GM12878 (cell line): ENCODE measurements around the gene DNAH3. TPM values are rescaled to one million over a fixed set of nuclear protein-coding genes. Genes with fewer than 3 reads are reported as not detected.

Experiments used
- ATAC-seq: fragments of 200-7000 bp; cut with Tn5 transposase; 3 replicates; pipeline ENCODE4 v1.9.1; 2020; ENCODE audit warnings: mild to moderate bottlenecking, moderate library complexity
- BruUV-seq: library from RNA; stranded (reverse); fragments of 400-500 nt; replicated peaks from 2 replicates; lab custom pipeline; 2021; lab: Mats Ljungman, UMichigan
- CTCF ChIA-PET: fragments of 300-600 bp; sonication (Branson Sonifier 250); formaldehyde crosslinking; extraction: SDS; loops from one replicate; lab custom pipeline; 2021; ENCODE audit warnings: inconsistent platforms; lab: Yijun Ruan, JAX
- POLR2A ChIA-PET: fragments of 350-600 bp; formaldehyde crosslinking; extraction: SDS; loops from one replicate; lab custom pipeline; 2021; ENCODE audit warnings: inconsistent platforms; lab: Charles Lee
- RAD21 ChIA-PET: fragments of 300-600 bp; sonication (Branson Sonifier 250); formaldehyde crosslinking; loops from one replicate; lab custom pipeline; 2023; ENCODE audit warnings: antibody characterized with exemption; ENCODE audit not compliant: unreplicated experiment; lab: Charles Lee
- SMC1A ChIA-PET: fragments of 300-600 bp; sonication (Branson Sonifier 250); formaldehyde crosslinking; loops from one replicate; lab custom pipeline; 2023; ENCODE audit not compliant: unreplicated experiment, uncharacterized antibody; lab: Charles Lee
- DNase-seq: peaks from one replicate; pipeline ENCODE4 v3.0.0-alpha.2; 2011; ENCODE audit warnings: low read depth, low spot score
- FAIRE-seq: peaks from 3 replicates; lab custom pipeline; 2011; peaks lifted over from hg19 to GRCh38; lab: Jason Lieb, UNC
- H2AFZ ChIP-seq: 2 replicates; pipeline ENCODE4 v1.6.0; 2011; ENCODE audit warnings: low read depth, low read length, control low read depth; ENCODE audit not compliant: control insufficient read depth
- H3K27ac ChIP-seq: 2 replicates; pipeline ENCODE4 v1.5.1; 2011; ENCODE audit warnings: control low read depth; ENCODE audit not compliant: control insufficient read depth, insufficient read depth
- H3K27me3 ChIP-seq, 2 experiments: replicated peaks in 1 of 2; 2 replicates each; pipeline versions ENCODE4 v1.6.0 to v1.6.1; 2011; ENCODE audit warnings: low read length in 1 of 2; ENCODE audit not compliant: control insufficient read depth in 2 of 2, insufficient read depth in 2 of 2
- H3K36me3 ChIP-seq, 2 experiments: 2 replicates each; pipeline ENCODE4 v1.5.1; 2011; ENCODE audit warnings: low read length in 1 of 2; ENCODE audit not compliant: control insufficient read depth in 2 of 2, insufficient read depth in 2 of 2
- H3K4me1 ChIP-seq: 2 replicates; pipeline ENCODE4 v1.6.1; 2011; ENCODE audit warnings: mild to moderate bottlenecking, low read length, moderate library complexity, mixed read lengths; ENCODE audit not compliant: control insufficient read depth, insufficient read depth
- H3K4me2 ChIP-seq: 2 replicates; pipeline ENCODE4 v1.6.0; 2011; ENCODE audit warnings: control low read depth; ENCODE audit not compliant: control insufficient read depth, insufficient read depth
- H3K4me3 ChIP-seq: fragments of 200-600 bp; sonication (generic); 2 replicates; pipeline ENCODE4 v1.5.1; 2016
- H3K79me2 ChIP-seq: 2 replicates; pipeline ENCODE4 v1.6.0; 2011; ENCODE audit warnings: low read length; ENCODE audit not compliant: control insufficient read depth, insufficient read depth
- H3K9ac ChIP-seq: 2 replicates; pipeline ENCODE4 v1.8.0; 2011; ENCODE audit warnings: low read length, control low read depth, mixed read lengths; ENCODE audit not compliant: control insufficient read depth, insufficient read depth
- H3K9me3 ChIP-seq: replicated peaks from 3 replicates; pipeline ENCODE4 v1.5.1; 2011; ENCODE audit warnings: mild to moderate bottlenecking, low read length; ENCODE audit not compliant: control insufficient read depth, insufficient read depth
- H4K20me1 ChIP-seq: 2 replicates; pipeline ENCODE4 v1.6.0; 2011; ENCODE audit not compliant: control insufficient read depth, insufficient read depth
- HDAC2 ChIP-seq: fragments of 200-600 bp; sonication (generic); IDR thresholded peaks from 2 replicates; pipeline ENCODE4 v1.6.1; 2017
- NFXL1 ChIP-seq: fragments of 450-650 bp; IDR thresholded peaks from 2 replicates; pipeline ENCODE4 v1.6.1; 2017; ENCODE audit warnings: antibody characterized with exemption, mild to moderate bottlenecking, borderline replicate concordance
- NFYB ChIP-seq: IDR thresholded peaks from 2 replicates; pipeline ENCODE4 v1.6.1; 2011; ENCODE audit warnings: low read depth, mild to moderate bottlenecking, low read length, improper control_type of control experiment, moderate library complexity; ENCODE audit not compliant: insufficient read depth
- NR2C1 ChIP-seq: fragments of 450-650 bp; IDR thresholded peaks from 2 replicates; pipeline ENCODE4 v1.6.1; 2017; ENCODE audit warnings: antibody characterized with exemption, mild to moderate bottlenecking, moderate library complexity
- PAX5 ChIP-seq: IDR thresholded peaks from 2 replicates; pipeline ENCODE4 v1.6.1; 2011; ENCODE audit warnings: low read depth, low read length, borderline replicate concordance
- PKNOX1 ChIP-seq: fragments of 450-650 bp; IDR thresholded peaks from 2 replicates; pipeline ENCODE4 v1.6.1; 2016; ENCODE audit warnings: mild to moderate bottlenecking
- PML ChIP-seq: IDR thresholded peaks from 2 replicates; pipeline ENCODE4 v1.6.1; 2012; ENCODE audit warnings: low read length, inconsistent platforms
- RELB ChIP-seq: fragments of 450-650 bp; IDR thresholded peaks from 2 replicates; pipeline ENCODE4 v1.6.1; 2017; ENCODE audit warnings: low read depth, mild to moderate bottlenecking, moderate library complexity
- SMAD1 ChIP-seq: fragments of 450-650 bp; IDR thresholded peaks from 2 replicates; pipeline ENCODE4 v1.6.1; 2018; ENCODE audit warnings: mild to moderate bottlenecking, low read depth; ENCODE audit not compliant: partially characterized antibody
- ZNF207 ChIP-seq: fragments of 450-650 bp; IDR thresholded peaks from 2 replicates; pipeline ENCODE4 v1.6.1; 2014; ENCODE audit warnings: antibody characterized with exemption, mild to moderate bottlenecking, borderline replicate concordance
- WGBS: methylation state at CpG from one replicate; pipeline ENCODE4 v1.1.6; 2016; ENCODE audit warnings: low lambda C conversion rate; ENCODE audit not compliant: insufficient replicate concordance, insufficient coverage; ENCODE audit errors: missing lambda C conversion rate; 5-methylcytosine and 5-hydroxymethylcytosine counted together
- in situ Hi-C: fragments of 300-500 bp; cut with MboI; formaldehyde crosslinking; loops from 9 replicates; pipeline ENCODE4 v1.14.3; 2018; ENCODE audit warnings: mixed read lengths
- intact Hi-C: fragments of 100-400 bp; cut with micrococcal nuclease; formaldehyde crosslinking; loops from one replicate; pipeline ENCODE4 v1.14.2; 2022; ENCODE audit not compliant: unreplicated experiment
- polyA plus RNA-seq, 11 experiments: library from polyadenylated mRNA; depleted of rRNA in 4 of 11; unstranded in 6 of 11; stranded (reverse) in 5 of 11; fragments of >200 nt; fragmentation: Nextera tagmentation in 4 of 11; fragmentation: Illumina TruSeq in 1 of 11; extraction: Ambion mirVana in 4 of 11; extraction: Trizol in 1 of 11; gene quantifications; 1 replicate in 1 of 11; 2 replicates in 10 of 11; pipeline versions ENCODE4 v1.2.1 to v1.2.3, GENCODE V29; 2011 to 2016; ENCODE audit warnings: inconsistent platforms in 2 of 11, missing spikeins in 2 of 11, low read depth in 1 of 11
- total RNA-seq, 4 experiments: library from RNA; depleted of rRNA in 3 of 4; stranded (reverse); fragments of >200 nt in 3 of 4; fragmentation: Illumina TruSeq in 1 of 4; extraction: Trizol in 1 of 4; gene quantifications; 2 replicates each; pipeline versions ENCODE4 v1.2.1 to v1.2.3, GENCODE V29; 2013 to 2021

The DNAH3 gene
- total and polyA plus RNA-seq, 10 of the 15 experiments (the other 5 are each of a cell fraction or from before 2014, with no cell fraction given) = under 0.01 to 0.04 (median 0.04) TPM; not detected in 5

- ChIA-PET RAD21 (no interaction called here), SMC1A (no interaction called here), CTCF (no interaction called here), POLR2A (no interaction called here)
- in situ Hi-C loops (no loop called here), intact Hi-C loops (no loop called here)
- DNase-seq (no peak), FAIRE-seq (no peak), ATAC-seq (no peak)
- H3K4me1 ChIP-seq = no peaks in the 10 kb centered on the region
- H2AFZ ChIP-seq = no peak overlapping the region
- H3K36me3 ChIP-seq = no peaks in the 10 kb centered on the region
- H3K79me2 ChIP-seq = no peaks in the 10 kb centered on the region
- H3K27ac ChIP-seq = no peak overlapping the region
- TF ChIP-seq PKNOX1 (no peak), PML (no peak), HDAC2 (no peak), SMAD1 (no peak), PAX5 (no peak), RELB (no peak), NFYB (no peak), NFXL1 (no peak), NR2C1 (no peak), ZNF207 (no peak)
- no TSS peak for BruUV-seq
- no peaks in the 10 kb centered on the region for H3K27me3 ChIP-seq
- no peaks in the 10 kb centered on the region for H3K9me3 ChIP-seq
- WGBS = 32% methylated on average over 1 of the region's 1 CpG
- no peak overlapping the region for H3K4me2 ChIP-seq
- H4K20me1 ChIP-seq = no peaks in the 10 kb centered on the region
- H3K4me3 ChIP-seq = no peak overlapping the region
- H3K9ac ChIP-seq = no peak overlapping the region
These were observed 129.3 kb downstream of the DNAH3 start for GRCh38 chr16:21021316-21021715.
